Prostate gland (tissue), 2 donors: Measurements from ENCODE around the gene NKX1-1. TPM values are rescaled to one million over a fixed set of nuclear protein-coding genes. Genes with fewer than 3 reads are reported as not detected.
"Not testable (repeated sequence)": the region's sequence is repeated elsewhere in the genome, so short reads cannot be mapped to it uniquely, and the experiment has no call there.

ENCODE experiments used
- DNase-seq: peaks from one replicate; pipeline ENCODE4 v3.0.0-alpha.2; 2019; ENCODE audit warnings: low spot score
- H3K27ac ChIP-seq, 2 donors: fragments of 200-600 bp; sonication (generic); 2 replicates each; pipeline ENCODE4 v1.5.1; 2017 to 2019
- H3K27me3 ChIP-seq: fragments of 200-600 bp; sonication (generic); replicated peaks from 2 replicates; pipeline ENCODE4 v1.5.1; 2019; ENCODE audit not compliant: insufficient read depth
- H3K36me3 ChIP-seq, 2 donors: fragments of 200-600 bp; sonication (generic); 1 replicate in 1 of 2; 2 replicates in 1 of 2; pipeline versions ENCODE4 v1.5.1 to v1.8.1; 2017 to 2019
- H3K4me1 ChIP-seq: fragments of 200-600 bp; sonication (generic); replicated peaks from 2 replicates; pipeline ENCODE4 v1.5.1; 2019
- H3K4me3 ChIP-seq, 2 donors: fragments of 200-600 bp; sonication (generic); 2 replicates each; pipeline ENCODE4 v1.5.1; 2017 to 2019
- H3K9me3 ChIP-seq: fragments of 200-600 bp; sonication (generic); 2 replicates; pipeline ENCODE4 v1.5.1; 2017
- CTCF ChIP-seq, 4 experiments: fragments of 200-600 bp in 2 of 4; fragments of 450-650 bp in 2 of 4; sonication (generic) in 2 of 4; IDR thresholded peaks; 1 replicate in 3 of 4; 2 replicates in 1 of 4; pipeline ENCODE4 v1.5.1; 2016 to 2019; ENCODE audit warnings: antibody characterized with exemption in 4 of 4, mild to moderate bottlenecking in 2 of 4, moderate library complexity in 2 of 4
- POLR2A ChIP-seq: fragments of 450-650 bp; IDR thresholded peaks from one replicate; pipeline ENCODE4 v1.6.1; 2016; ENCODE audit warnings: antibody characterized with exemption, mild to moderate bottlenecking
- POLR2AphosphoS5 ChIP-seq: sonication (generic); formaldehyde crosslinking; IDR thresholded peaks from one replicate; pipeline ENCODE4 v1.6.1; 2017; ENCODE audit warnings: antibody characterized with exemption
- WGBS: methylation state at CpG from one replicate; pipeline ENCODE4 v1.1.5; 2018; 5-methylcytosine and 5-hydroxymethylcytosine counted together
- intact Hi-C: fragments of 100-400 bp; cut with DNase I; formaldehyde crosslinking; loops from one replicate; pipeline ENCODE4 v1.14.2; 2022
- total RNA-seq, 2 donors: library from RNA; depleted of rRNA; stranded (reverse); fragments of >200 nt; gene quantifications; one replicate each; pipeline ENCODE4 v1.1.0, GENCODE V29; 2016

The NKX1-1 gene
- total RNA-seq, 2 donors from 2014 or later: not detected

- Histone ChIP-seq H3K36me3 (no peaks in the 10 kb centered on the region), H3K27ac (no peak overlapping the region), H3K4me1 (no peaks in the 10 kb centered on the region), H3K27me3 (peaks cover 5% of the 10 kb centered on the region), H3K9me3 (no peaks in the 10 kb centered on the region), H3K4me3 (no peak overlapping the region)
- 85% methylated on average over 22 of the region's 22 CpGs for WGBS
- intact Hi-C loops: no loop called here
- no peak for DNase-seq
- no peak for TF ChIP-seq CTCF (IDR thresholded peaks at IDR 0.05)
- TF ChIP-seq POLR2A: no peak
- no peak for TF ChIP-seq POLR2AphosphoS5
Observed at GRCh38 chr4:1446502-1447386, 40.5 kb upstream of the NKX1-1 start.

- no peak for TF ChIP-seq POLR2AphosphoS5
- no peak for TF ChIP-seq POLR2A
- TF ChIP-seq CTCF (IDR thresholded peaks at IDR 0.05): no peak
- intact Hi-C loops: no loop called here
- 90% methylated on average over 20 of the region's 21 CpGs for whole genome bisulfite sequencing
Observed at GRCh38 chr4:1445716-1446445, 39.6 kb upstream of the NKX1-1 start.

GRCh38 chr4:1443688-1444172, 37.5 kb upstream of the NKX1-1 start:
- DNase-seq, H3K27ac ChIP-seq, H3K36me3 ChIP-seq, H3K4me1 ChIP-seq, H3K9me3 ChIP-seq, H3K4me3 ChIP-seq, H3K27me3 ChIP-seq, intact Hi-C loops: not testable (repeated sequence)
- WGBS: 92% methylated on average over 4 of the region's 4 CpGs

More at GRCh38 chr4:1445716-1446445, 39.6 kb upstream of the NKX1-1 start:
- no peak for DNase-seq
- no peak overlapping the region for H3K4me3 ChIP-seq
- no peaks in the 10 kb centered on the region for H3K36me3 ChIP-seq
- no peaks in the 10 kb centered on the region for H3K4me1 ChIP-seq
- no peaks in the 10 kb centered on the region for H3K9me3 ChIP-seq
- peaks cover 5% of the 10 kb centered on the region for H3K27me3 ChIP-seq
- no peak overlapping the region for H3K27ac ChIP-seq

- Histone ChIP-seq H3K4me1 (no peaks in the 10 kb centered on the region), H3K27ac (no peak overlapping the region), H3K36me3 (no peaks in the 10 kb centered on the region), H3K4me3 (no peak overlapping the region), H3K9me3 (no peaks in the 10 kb centered on the region), H3K27me3 (no peaks in the 10 kb centered on the region)
- intact Hi-C loops: no loop called here
- WGBS: 49% methylated on average over 5 of the region's 5 CpGs
- DNase-seq: no peak
- TF ChIP-seq POLR2AphosphoS5 (no peak), CTCF (IDR thresholded peaks at IDR 0.05) (no peak), POLR2A (no peak)
Observed at GRCh38 chr4:1427010-1427409, 20.8 kb upstream of the NKX1-1 start.

- Histone ChIP-seq H3K27ac (no peak overlapping the region), H3K27me3 (peaks cover 4% of the 10 kb centered on the region), H3K4me1 (no peaks in the 10 kb centered on the region), H3K4me3 (no peak overlapping the region), H3K9me3 (no peaks in the 10 kb centered on the region), H3K36me3 (no peaks in the 10 kb centered on the region)
- DNase-seq: no peak
- no peak for TF ChIP-seq POLR2AphosphoS5
- no peak for TF ChIP-seq POLR2A
- WGBS: 39% methylated on average over 2 of the region's 2 CpGs
- intact Hi-C loops: no loop called here
Observed at GRCh38 chr4:1421657-1422056, 15.4 kb upstream of the NKX1-1 start.
